ENCODE results near the gene ZYG11B. TPM values are rescaled to one million over a fixed set of nuclear protein-coding genes. Genes with fewer than 3 reads are reported as not detected.
A peak's percentile ranks its signal among the peaks of the same experiment; 100 is the strongest.

ZYG11B gene
- total and polyA plus RNA-seq, 9 of the 15 experiments (the other 6 are each of a cell fraction or from before 2014, with no cell fraction given): 4.9 to 22.2 (median 12.2) TPM

DNA sequence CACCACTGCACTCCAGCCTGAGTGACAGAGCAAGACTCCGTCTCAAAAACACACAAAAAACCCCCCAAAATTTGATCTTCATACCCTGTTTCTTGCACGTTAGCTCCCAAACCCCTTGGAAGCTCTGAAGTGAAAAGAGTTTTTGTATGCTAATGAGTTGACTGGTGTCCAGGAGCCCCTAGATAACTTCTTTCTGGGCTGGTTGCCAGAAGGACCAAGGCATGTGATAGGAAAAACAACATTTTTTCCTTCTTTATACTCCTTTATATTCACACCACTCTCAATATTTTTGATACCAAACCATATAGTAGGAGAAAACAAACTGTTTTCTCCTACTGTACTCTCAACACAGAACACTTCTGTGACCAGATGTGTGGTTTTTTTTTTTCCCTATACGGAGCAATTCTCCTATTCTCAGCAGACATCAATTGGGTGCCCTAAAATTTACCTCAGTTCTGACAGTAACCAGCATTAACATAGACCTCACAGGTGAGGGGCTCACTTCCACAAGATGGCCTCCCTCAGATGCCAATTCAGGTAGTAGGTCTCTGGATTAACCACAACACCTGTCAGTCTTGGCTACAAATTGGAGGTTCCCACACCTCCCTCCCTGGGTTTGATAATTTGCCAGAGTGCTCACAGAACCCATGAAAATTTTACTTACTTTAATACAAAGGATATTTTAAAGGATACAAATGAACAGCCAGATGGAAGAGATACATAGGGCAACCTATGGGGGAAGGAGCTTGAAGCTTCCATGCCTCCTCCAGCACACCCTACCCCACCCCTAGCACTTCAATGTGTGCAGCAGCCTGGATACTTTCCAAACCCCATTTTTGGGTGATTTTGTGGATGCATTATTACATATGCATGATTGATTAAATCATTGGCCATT is 25.6 kb downstream of the ZYG11B start (continued):
- TF ChIP-seq, protein P1, sequence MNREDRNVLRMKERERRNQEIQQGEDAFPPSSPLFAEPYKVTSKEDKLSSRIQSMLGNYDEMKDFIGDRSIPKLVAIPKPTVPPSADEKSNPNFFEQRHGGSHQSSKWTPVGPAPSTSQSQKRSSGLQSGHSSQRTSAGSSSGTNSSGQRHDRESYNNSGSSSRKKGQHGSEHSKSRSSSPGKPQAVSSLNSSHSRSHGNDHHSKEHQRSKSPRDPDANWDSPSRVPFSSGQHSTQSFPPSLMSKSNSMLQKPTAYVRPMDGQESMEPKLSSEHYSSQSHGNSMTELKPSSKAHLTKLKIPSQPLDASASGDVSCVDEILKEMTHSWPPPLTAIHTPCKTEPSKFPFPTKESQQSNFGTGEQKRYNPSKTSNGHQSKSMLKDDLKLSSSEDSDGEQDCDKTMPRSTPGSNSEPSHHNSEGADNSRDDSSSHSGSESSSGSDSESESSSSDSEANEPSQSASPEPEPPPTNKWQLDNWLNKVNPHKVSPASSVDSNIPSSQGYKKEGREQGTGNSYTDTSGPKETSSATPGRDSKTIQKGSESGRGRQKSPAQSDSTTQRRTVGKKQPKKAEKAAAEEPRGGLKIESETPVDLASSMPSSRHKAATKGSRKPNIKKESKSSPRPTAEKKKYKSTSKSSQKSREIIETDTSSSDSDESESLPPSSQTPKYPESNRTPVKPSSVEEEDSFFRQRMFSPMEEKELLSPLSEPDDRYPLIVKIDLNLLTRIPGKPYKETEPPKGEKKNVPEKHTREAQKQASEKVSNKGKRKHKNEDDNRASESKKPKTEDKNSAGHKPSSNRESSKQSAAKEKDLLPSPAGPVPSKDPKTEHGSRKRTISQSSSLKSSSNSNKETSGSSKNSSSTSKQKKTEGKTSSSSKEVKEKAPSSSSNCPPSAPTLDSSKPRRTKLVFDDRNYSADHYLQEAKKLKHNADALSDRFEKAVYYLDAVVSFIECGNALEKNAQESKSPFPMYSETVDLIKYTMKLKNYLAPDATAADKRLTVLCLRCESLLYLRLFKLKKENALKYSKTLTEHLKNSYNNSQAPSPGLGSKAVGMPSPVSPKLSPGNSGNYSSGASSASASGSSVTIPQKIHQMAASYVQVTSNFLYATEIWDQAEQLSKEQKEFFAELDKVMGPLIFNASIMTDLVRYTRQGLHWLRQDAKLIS (CRISPR knock-in tag; IDR thresholded peaks at IDR 0.05): no peak
- TF ChIP-seq PHF21A (IDR thresholded peaks at IDR 0.05; ENCODE audit: borderline replicate concordance, low read depth) (no peak), MTA2 (IDR thresholded peaks at IDR 0.05; ENCODE audit: low read depth) (no peak), GABPA (tag; conservative IDR thresholded peaks at IDR 0.05; ENCODE audit: low read depth) (no peak), NCOA2 (IDR thresholded peaks at IDR 0.05; ENCODE audit: partially characterized antibody in 2 of 2) (no peak), SMARCA4 (IDR thresholded peaks at IDR 0.05) (peak; percentile 63; the same call in 1 of the 2 replicates), YBX1 (IDR thresholded peaks at IDR 0.05) (no peak), CCAR2 (IDR thresholded peaks at IDR 0.05; ENCODE audit: low read depth, low read length) (no peak), SMARCA5 (IDR thresholded peaks at IDR 0.05) (no peak), CHD4 (IDR thresholded peaks at IDR 0.05; ENCODE audit: insufficient read depth, insufficient replicate concordance, low read depth, low read length, poor library complexity, severe bottlenecking) (no peak), PHB2 (IDR thresholded peaks at IDR 0.05; ENCODE audit: low read depth) (no peak), ARID2 (IDR thresholded peaks at IDR 0.05) (no peak), SMARCB1 (IDR thresholded peaks at IDR 0.05; ENCODE audit: insufficient read length, low read depth) (no peak), STAT5A (IDR thresholded peaks at IDR 0.05; ENCODE audit: borderline replicate concordance, low read length) (no peak), NEUROD1 (IDR thresholded peaks at IDR 0.05; ENCODE audit: borderline replicate concordance, low read depth, low read length, partially characterized antibody) (no peak)
- TF ChIP-seq, protein P2, sequence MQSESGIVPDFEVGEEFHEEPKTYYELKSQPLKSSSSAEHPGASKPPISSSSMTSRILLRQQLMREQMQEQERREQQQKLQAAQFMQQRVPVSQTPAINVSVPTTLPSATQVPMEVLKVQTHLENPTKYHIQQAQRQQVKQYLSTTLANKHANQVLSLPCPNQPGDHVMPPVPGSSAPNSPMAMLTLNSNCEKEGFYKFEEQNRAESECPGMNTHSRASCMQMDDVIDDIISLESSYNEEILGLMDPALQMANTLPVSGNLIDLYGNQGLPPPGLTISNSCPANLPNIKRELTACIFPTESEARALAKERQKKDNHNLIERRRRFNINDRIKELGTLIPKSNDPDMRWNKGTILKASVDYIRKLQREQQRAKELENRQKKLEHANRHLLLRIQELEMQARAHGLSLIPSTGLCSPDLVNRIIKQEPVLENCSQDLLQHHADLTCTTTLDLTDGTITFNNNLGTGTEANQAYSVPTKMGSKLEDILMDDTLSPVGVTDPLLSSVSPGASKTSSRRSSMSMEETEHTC (IDR thresholded peaks at IDR 0.05): 0 out of 2 replicates have a peak, but pooled peaks have one; percentile 33
- TF ChIP-seq, protein P3, sequence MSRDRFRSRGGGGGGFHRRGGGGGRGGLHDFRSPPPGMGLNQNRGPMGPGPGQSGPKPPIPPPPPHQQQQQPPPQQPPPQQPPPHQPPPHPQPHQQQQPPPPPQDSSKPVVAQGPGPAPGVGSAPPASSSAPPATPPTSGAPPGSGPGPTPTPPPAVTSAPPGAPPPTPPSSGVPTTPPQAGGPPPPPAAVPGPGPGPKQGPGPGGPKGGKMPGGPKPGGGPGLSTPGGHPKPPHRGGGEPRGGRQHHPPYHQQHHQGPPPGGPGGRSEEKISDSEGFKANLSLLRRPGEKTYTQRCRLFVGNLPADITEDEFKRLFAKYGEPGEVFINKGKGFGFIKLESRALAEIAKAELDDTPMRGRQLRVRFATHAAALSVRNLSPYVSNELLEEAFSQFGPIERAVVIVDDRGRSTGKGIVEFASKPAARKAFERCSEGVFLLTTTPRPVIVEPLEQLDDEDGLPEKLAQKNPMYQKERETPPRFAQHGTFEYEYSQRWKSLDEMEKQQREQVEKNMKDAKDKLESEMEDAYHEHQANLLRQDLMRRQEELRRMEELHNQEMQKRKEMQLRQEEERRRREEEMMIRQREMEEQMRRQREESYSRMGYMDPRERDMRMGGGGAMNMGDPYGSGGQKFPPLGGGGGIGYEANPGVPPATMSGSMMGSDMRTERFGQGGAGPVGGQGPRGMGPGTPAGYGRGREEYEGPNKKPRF (IDR thresholded peaks at IDR 0.05; ENCODE audit: low read depth, low read length): no peak
- TF ChIP-seq, protein P4, sequence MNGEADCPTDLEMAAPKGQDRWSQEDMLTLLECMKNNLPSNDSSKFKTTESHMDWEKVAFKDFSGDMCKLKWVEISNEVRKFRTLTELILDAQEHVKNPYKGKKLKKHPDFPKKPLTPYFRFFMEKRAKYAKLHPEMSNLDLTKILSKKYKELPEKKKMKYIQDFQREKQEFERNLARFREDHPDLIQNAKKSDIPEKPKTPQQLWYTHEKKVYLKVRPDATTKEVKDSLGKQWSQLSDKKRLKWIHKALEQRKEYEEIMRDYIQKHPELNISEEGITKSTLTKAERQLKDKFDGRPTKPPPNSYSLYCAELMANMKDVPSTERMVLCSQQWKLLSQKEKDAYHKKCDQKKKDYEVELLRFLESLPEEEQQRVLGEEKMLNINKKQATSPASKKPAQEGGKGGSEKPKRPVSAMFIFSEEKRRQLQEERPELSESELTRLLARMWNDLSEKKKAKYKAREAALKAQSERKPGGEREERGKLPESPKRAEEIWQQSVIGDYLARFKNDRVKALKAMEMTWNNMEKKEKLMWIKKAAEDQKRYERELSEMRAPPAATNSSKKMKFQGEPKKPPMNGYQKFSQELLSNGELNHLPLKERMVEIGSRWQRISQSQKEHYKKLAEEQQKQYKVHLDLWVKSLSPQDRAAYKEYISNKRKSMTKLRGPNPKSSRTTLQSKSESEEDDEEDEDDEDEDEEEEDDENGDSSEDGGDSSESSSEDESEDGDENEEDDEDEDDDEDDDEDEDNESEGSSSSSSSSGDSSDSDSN (IDR thresholded peaks at IDR 0.05; ENCODE audit: borderline replicate concordance in 1 of 2, low read depth in 2 of 2, low read length in 2 of 2): 0 out of 4 replicates have a peak, but pooled peaks of 1 of the 2 experiments have one; percentile 30

Data from K562 (cell line).